Endodermal cell (in vitro differentiated cells): Measurements from ENCODE around the gene CHRM2. TPM values are rescaled to one million over a fixed set of nuclear protein-coding genes. Genes with fewer than 3 reads are reported as not detected.

Experiments
- DNase-seq: peaks from one replicate; pipeline ENCODE4 v3.0.0-alpha.2; 2017
- H3K27ac ChIP-seq: 2 replicates; pipeline ENCODE4 v1.5.1; 2013; ENCODE audit warnings: mild to moderate bottlenecking, low read depth, low read length, moderate library complexity
- H3K27me3 ChIP-seq: 2 replicates; pipeline ENCODE4 v1.6.1; 2013; ENCODE audit warnings: mild to moderate bottlenecking, low read length, moderate library complexity; ENCODE audit not compliant: insufficient read depth, control insufficient read depth, poor library complexity, severe bottlenecking
- H3K36me3 ChIP-seq: 2 replicates; pipeline ENCODE4 v1.7.0; 2013; ENCODE audit warnings: mild to moderate bottlenecking, low read length, moderate library complexity; ENCODE audit not compliant: control insufficient read depth, insufficient read depth
- H3K4me1 ChIP-seq: one replicate; pipeline ENCODE4 v1.7.0; 2013; ENCODE audit warnings: low read length; ENCODE audit not compliant: control insufficient read depth, insufficient read depth
- H3K4me3 ChIP-seq: 2 replicates; pipeline ENCODE4 v1.5.1; 2013; ENCODE audit warnings: mild to moderate bottlenecking, low read length, moderate library complexity
- H3K9ac ChIP-seq: 2 replicates; pipeline ENCODE4 v1.6.1; 2013; ENCODE audit warnings: mild to moderate bottlenecking, low read length, moderate library complexity; ENCODE audit not compliant: poor library complexity, severe bottlenecking; ENCODE audit errors: extremely low read depth
- H3K9me3 ChIP-seq: 2 replicates; pipeline ENCODE4 v1.6.1; 2013; ENCODE audit warnings: mild to moderate bottlenecking, low read length, moderate library complexity; ENCODE audit not compliant: control insufficient read depth
- H3K27ac Mint-ChIP-seq: 2 replicates; pipeline ENCODE4 v1.8.0; 2020; ENCODE audit warnings: mixed read lengths
- H3K27me3 Mint-ChIP-seq: 2 replicates; pipeline ENCODE4 v1.8.0; 2021; ENCODE audit warnings: mild to moderate bottlenecking, mixed read lengths; ENCODE audit not compliant: insufficient read depth
- H3K36me3 Mint-ChIP-seq: 2 replicates; pipeline ENCODE4 v1.8.0; 2020; ENCODE audit warnings: low read depth, mixed read lengths
- H3K4me1 Mint-ChIP-seq: 2 replicates; pipeline ENCODE4 v1.8.0; 2020; ENCODE audit warnings: mixed read lengths
- H3K4me3 Mint-ChIP-seq: 2 replicates; pipeline ENCODE4 v1.8.0; 2020; ENCODE audit warnings: mild to moderate bottlenecking, moderate library complexity, mixed read lengths
- H3K9me3 Mint-ChIP-seq: 2 replicates; pipeline ENCODE4 v1.8.0; 2020; ENCODE audit warnings: mild to moderate bottlenecking, mixed read lengths
- CTCF ChIP-seq: fragments of 200-600 bp; sonication (generic); conservative IDR thresholded peaks from 2 replicates; pipeline ENCODE4 v1.5.0; 2021; ENCODE audit warnings: antibody characterized with exemption, mild to moderate bottlenecking
- WGBS, 2 experiments: methylation state at CpG; one replicate each; pipeline versions ENCODE4 v1.1.5 to v1.1.7; 2013; ENCODE audit warnings: missing lambda C conversion rate in 2 of 2, mixed read lengths in 1 of 2; ENCODE audit not compliant: insufficient coverage in 1 of 2, insufficient read length in 1 of 2; 5-methylcytosine and 5-hydroxymethylcytosine counted together
- total RNA-seq, 2 donors: library from RNA; stranded (reverse); fragmentation: NEBNext Ultra II Directional in 1 of 2; extraction: Animal tissue kit (Norgen Biotek cat#: 25700) in 1 of 2; gene quantifications; 2 replicates in 1 of 2; 3 replicates in 1 of 2; pipeline ENCODE4 v1.2.1, GENCODE V29; 2021

CHRM2 gene
- total RNA-seq, 2 donors from 2014 or later: not detected

DNA sequence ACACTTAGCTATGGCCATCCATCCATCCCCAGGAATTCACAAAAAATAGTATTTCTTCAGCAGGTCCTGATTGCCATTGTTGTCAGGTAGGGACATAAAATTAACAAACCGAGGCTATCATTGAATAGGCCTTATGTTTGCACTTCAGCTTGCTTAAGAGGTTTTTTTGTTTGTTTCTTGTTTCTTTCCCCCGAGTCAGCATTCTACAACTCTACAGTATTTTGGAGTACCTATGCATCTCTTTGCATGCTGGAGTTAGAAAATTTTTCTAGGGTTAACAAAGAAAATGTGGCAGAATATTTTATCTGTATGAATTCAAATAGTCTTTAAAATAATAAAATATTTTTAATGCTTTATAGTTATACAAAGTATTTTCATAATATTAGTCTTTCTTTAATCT lies 26.3 kb downstream of the CHRM2 start:
- H3K27me3 ChIP-seq: peaks cover 24% of the 10 kb centered on the region
- Mint-ChIP-seq H3K27ac (no peak overlapping the region), H3K4me3 (no peak overlapping the region), H3K9me3 (no peaks in the 10 kb centered on the region), H3K36me3 (no peaks in the 10 kb centered on the region), H3K4me1 (peaks cover 42% of the 10 kb centered on the region), H3K27me3 (peaks cover 17% of the 10 kb centered on the region)
- H3K4me3 ChIP-seq: no peak overlapping the region
- WGBS, 2 experiments: 79 to 100% methylated on average over 1 to 2 of the region's 2 CpGs
- no peaks in the 10 kb centered on the region for H3K9me3 ChIP-seq
- H3K9ac ChIP-seq: no peak overlapping the region
- no peak for TF ChIP-seq CTCF
- H3K27ac ChIP-seq: no peak overlapping the region
- peaks cover 2% of the 10 kb centered on the region for H3K4me1 ChIP-seq
- DNase-seq: no peak
- H3K36me3 ChIP-seq: no peaks in the 10 kb centered on the region

DNA sequence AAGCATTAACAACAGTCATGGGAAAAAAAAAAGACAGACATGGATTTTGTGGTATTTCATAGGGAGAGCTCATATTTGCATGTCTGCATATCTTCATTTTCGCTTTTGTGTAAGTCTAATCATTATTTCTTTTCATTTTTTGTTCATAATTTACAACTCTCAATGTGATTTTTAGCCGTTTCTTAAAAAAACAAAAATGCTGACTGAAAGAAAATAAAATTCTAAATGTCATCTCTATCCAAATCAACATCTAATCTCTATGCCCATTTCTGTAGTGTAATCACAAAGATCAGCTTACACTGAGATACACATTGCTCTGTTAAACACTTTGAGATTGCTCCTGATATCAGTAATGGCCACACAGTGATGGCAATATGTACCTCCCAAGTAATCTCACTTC lies 29.2 kb downstream of the CHRM2 start:
- Mint-ChIP-seq H3K4me3 (no peak overlapping the region), H3K27ac (no peak overlapping the region), H3K36me3 (no peaks in the 10 kb centered on the region), H3K27me3 (peaks cover 24% of the 10 kb centered on the region), H3K4me1 (peaks cover 35% of the 10 kb centered on the region), H3K9me3 (no peaks in the 10 kb centered on the region)
- Histone ChIP-seq H3K27ac (no peak overlapping the region), H3K4me3 (no peak overlapping the region), H3K4me1 (peaks cover 15% of the 10 kb centered on the region), H3K36me3 (no peaks in the 10 kb centered on the region), H3K9ac (no peak overlapping the region), H3K9me3 (no peaks in the 10 kb centered on the region), H3K27me3 (peaks cover 24% of the 10 kb centered on the region)
- TF ChIP-seq CTCF: no peak
- DNase-seq: no peak
- 91 to 93% methylated on average over 1 to 2 of the region's 2 CpGs for WGBS, 2 experiments

GRCh38 chr7:136900005-136900404 lies 31.6 kb downstream of the CHRM2 start:
- no peak overlapping the region for H3K4me3 ChIP-seq
- H3K9me3 ChIP-seq: no peaks in the 10 kb centered on the region
- no peak for DNase-seq
- H3K36me3 Mint-ChIP-seq: no peaks in the 10 kb centered on the region
- TF ChIP-seq CTCF: no peak
- no peak overlapping the region for H3K27ac Mint-ChIP-seq
- peaks cover 24% of the 10 kb centered on the region for H3K27me3 ChIP-seq
- 83% methylated on average over 1 of the region's 1 CpG; no CpG with 5 or more reads in 1 of the 2 experiments for WGBS, 2 experiments
- H3K36me3 ChIP-seq: no peaks in the 10 kb centered on the region
- no peaks in the 10 kb centered on the region for H3K9me3 Mint-ChIP-seq
- H3K4me1 ChIP-seq: peaks cover 15% of the 10 kb centered on the region
- H3K4me1 Mint-ChIP-seq: peaks cover 30% of the 10 kb centered on the region
- H3K9ac ChIP-seq: peak overlapping the region; percentile 38
- peaks cover 26% of the 10 kb centered on the region for H3K27me3 Mint-ChIP-seq
- no peak overlapping the region for H3K4me3 Mint-ChIP-seq
- no peak overlapping the region for H3K27ac ChIP-seq
